Mammary epithelial cell (primary cell): Measurements from ENCODE around the gene FZD4.

Experiments used
- EZH2 ChIP-seq: IDR thresholded peaks from 2 replicates; pipeline ENCODE4 v1.6.1; 2012; ENCODE audit warnings: low read length, inconsistent platforms, borderline replicate concordance
- TF ChIP-seq, protein P1 (sequence below), 2 donors: IDR thresholded peaks in 1 of 2; conservative IDR thresholded peaks in 1 of 2; 2 replicates each; pipeline ENCODE4 v1.5.1; 2011 to 2012; ENCODE audit warnings: inconsistent platforms in 2 of 2, low read length in 2 of 2, mild to moderate bottlenecking in 2 of 2, control low read depth in 1 of 2, low read depth in 1 of 2; ENCODE audit not compliant: insufficient read depth in 1 of 2; ENCODE audit errors: extremely low read depth in 1 of 2

DNA sequence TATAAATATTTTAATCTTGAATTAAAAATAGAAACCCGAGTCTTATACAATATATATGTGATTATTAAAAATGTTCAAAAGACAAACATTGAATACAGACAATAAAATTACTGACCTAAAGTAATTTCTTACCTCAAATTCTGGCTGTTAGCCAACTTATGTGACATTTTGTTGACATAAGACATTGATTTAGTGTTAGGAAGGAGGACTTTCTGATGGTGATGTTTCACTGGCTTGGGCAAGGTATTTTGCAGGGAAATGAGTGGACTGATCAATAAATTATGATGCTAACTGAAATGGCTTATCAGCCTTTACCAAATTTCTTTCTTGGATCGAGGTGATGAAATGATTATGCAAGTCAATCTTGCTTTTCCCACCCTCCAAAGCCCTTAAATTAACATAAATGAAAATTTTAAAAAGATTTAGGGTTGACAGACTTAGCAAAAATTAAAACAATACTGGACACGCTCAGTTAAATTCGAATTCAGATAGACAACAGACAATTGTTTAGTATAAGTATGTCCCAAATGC, 33.2 kb upstream of the FZD4 start:
- TF ChIP-seq, protein P1, sequence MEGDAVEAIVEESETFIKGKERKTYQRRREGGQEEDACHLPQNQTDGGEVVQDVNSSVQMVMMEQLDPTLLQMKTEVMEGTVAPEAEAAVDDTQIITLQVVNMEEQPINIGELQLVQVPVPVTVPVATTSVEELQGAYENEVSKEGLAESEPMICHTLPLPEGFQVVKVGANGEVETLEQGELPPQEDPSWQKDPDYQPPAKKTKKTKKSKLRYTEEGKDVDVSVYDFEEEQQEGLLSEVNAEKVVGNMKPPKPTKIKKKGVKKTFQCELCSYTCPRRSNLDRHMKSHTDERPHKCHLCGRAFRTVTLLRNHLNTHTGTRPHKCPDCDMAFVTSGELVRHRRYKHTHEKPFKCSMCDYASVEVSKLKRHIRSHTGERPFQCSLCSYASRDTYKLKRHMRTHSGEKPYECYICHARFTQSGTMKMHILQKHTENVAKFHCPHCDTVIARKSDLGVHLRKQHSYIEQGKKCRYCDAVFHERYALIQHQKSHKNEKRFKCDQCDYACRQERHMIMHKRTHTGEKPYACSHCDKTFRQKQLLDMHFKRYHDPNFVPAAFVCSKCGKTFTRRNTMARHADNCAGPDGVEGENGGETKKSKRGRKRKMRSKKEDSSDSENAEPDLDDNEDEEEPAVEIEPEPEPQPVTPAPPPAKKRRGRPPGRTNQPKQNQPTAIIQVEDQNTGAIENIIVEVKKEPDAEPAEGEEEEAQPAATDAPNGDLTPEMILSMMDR (conservative IDR thresholded peaks at IDR 0.05 in 1 of 2, IDR thresholded peaks at IDR 0.05 in 1 of 2; ENCODE audit: extremely low read depth in 1 of 2, insufficient read depth in 1 of 2, low read depth in 1 of 2, low read length in 2 of 2) = no peak
- TF ChIP-seq EZH2 = no peak
